Activated naive CD4-positive, alpha-beta T cell treated with anti-CD3 and anti-CD28 coated beads for 36 hours (primary cell): ENCODE results near the gene DNER. TPM values are rescaled to one million over a fixed set of nuclear protein-coding genes. Genes with fewer than 3 reads are reported as not detected.

Source experiments
- CTCF ChIA-PET: fragments of 350-600 bp; sonication (Branson Sonifier 250); formaldehyde crosslinking; loops from one replicate; lab custom pipeline; 2021; ENCODE audit warnings: antibody characterized with exemption; lab: Charles Lee
- DNase-seq: peaks from one replicate; pipeline ENCODE4 v3.0.0-alpha.2; 2020
- H3K27ac Mint-ChIP-seq: one replicate; pipeline ENCODE4 v1.8.0; 2021; ENCODE audit warnings: mild to moderate bottlenecking, mixed read lengths
- H3K27me3 Mint-ChIP-seq: one replicate; pipeline ENCODE4 v1.8.0; 2021; ENCODE audit warnings: low read depth, mixed read lengths
- H3K36me3 Mint-ChIP-seq: one replicate; pipeline ENCODE4 v1.8.0; 2021; ENCODE audit warnings: low read depth, mixed read lengths
- H3K4me1 Mint-ChIP-seq: one replicate; pipeline ENCODE4 v1.8.0; 2021; ENCODE audit warnings: low read depth, mixed read lengths
- H3K4me3 Mint-ChIP-seq: one replicate; pipeline ENCODE4 v1.8.0; 2021; ENCODE audit warnings: mild to moderate bottlenecking, moderate library complexity, mixed read lengths
- H3K9me3 Mint-ChIP-seq: one replicate; pipeline ENCODE4 v1.8.0; 2021; ENCODE audit warnings: mixed read lengths
- intact Hi-C: fragments of 100-400 bp; cut with micrococcal nuclease; formaldehyde crosslinking; loops from one replicate; pipeline ENCODE4 v1.15.1; 2023
- total RNA-seq, 2 experiments: library from RNA; stranded (reverse); gene quantifications; one replicate each; pipeline ENCODE4 v1.2.3, GENCODE V29; 2021

Gene DNER
- total RNA-seq, 2 experiments from 2014 or later = not detected

GRCh38 chr2:229684942-229685562 is 29.3 kb downstream of the DNER start:
- H3K9me3 Mint-ChIP-seq = no peaks in the 10 kb centered on the region
- H3K27me3 Mint-ChIP-seq = peaks cover 32% of the 10 kb centered on the region
- no peaks in the 10 kb centered on the region for H3K4me1 Mint-ChIP-seq
- intact Hi-C loops = no loop called here
- DNase-seq = no peak
- CTCF ChIA-PET = no interaction called here
- no peaks in the 10 kb centered on the region for H3K36me3 Mint-ChIP-seq
- no peak overlapping the region for H3K27ac Mint-ChIP-seq
- H3K4me3 Mint-ChIP-seq = no peak overlapping the region

GRCh38 chr2:229679393-229680125 is 34.8 kb downstream of the DNER start:
- no peak for DNase-seq
- Mint-ChIP-seq H3K4me1 (no peaks in the 10 kb centered on the region), H3K4me3 (no peak overlapping the region), H3K27ac (no peak overlapping the region), H3K9me3 (no peaks in the 10 kb centered on the region), H3K27me3 (peaks cover 40% of the 10 kb centered on the region), H3K36me3 (no peaks in the 10 kb centered on the region)
- intact Hi-C loops = no loop called here
- CTCF ChIA-PET = no interaction called here

- Mint-ChIP-seq H3K9me3 (no peaks in the 10 kb centered on the region), H3K4me3 (no peak overlapping the region), H3K36me3 (no peaks in the 10 kb centered on the region), H3K27me3 (peaks cover 32% of the 10 kb centered on the region), H3K4me1 (no peaks in the 10 kb centered on the region), H3K27ac (no peak overlapping the region)
- CTCF ChIA-PET = interaction anchor here (0.6 kb wide), 1 partner anchor 49 kb away, joined by 3 read pairs; no protein-coding TSS in a partner anchor
- DNase-seq = no peak
- intact Hi-C loops = no loop called here
Observed at GRCh38 chr2:229675569-229675968, 38.8 kb downstream of the DNER start.

GRCh38 chr2:229674830-229675530 is 39.4 kb downstream of the DNER start:
- Mint-ChIP-seq H3K27me3 (peaks cover 30% of the 10 kb centered on the region), H3K4me3 (no peak overlapping the region), H3K4me1 (no peaks in the 10 kb centered on the region), H3K9me3 (no peaks in the 10 kb centered on the region), H3K27ac (no peak overlapping the region), H3K36me3 (no peaks in the 10 kb centered on the region)
- intact Hi-C loops = no loop called here
- CTCF ChIA-PET = no interaction called here
- DNase-seq = no peak

- H3K27me3 Mint-ChIP-seq = peaks cover 21% of the 10 kb centered on the region
Observed at GRCh38 chr2:229673676-229674075, 40.7 kb downstream of the DNER start.

GRCh38 chr2:229672021-229672420 is 42.3 kb downstream of the DNER start:
- H3K4me1 Mint-ChIP-seq = no peaks in the 10 kb centered on the region
- CTCF ChIA-PET = no interaction called here
- no peaks in the 10 kb centered on the region for H3K36me3 Mint-ChIP-seq
- H3K4me3 Mint-ChIP-seq = no peak overlapping the region
- no peak for DNase-seq
- no peaks in the 10 kb centered on the region for H3K9me3 Mint-ChIP-seq
- peaks cover 20% of the 10 kb centered on the region for H3K27me3 Mint-ChIP-seq
- H3K27ac Mint-ChIP-seq = no peak overlapping the region
- intact Hi-C loops = no loop called here

More at GRCh38 chr2:229673676-229674075, 40.7 kb downstream of the DNER start:
- Mint-ChIP-seq H3K4me3 (no peak overlapping the region), H3K27ac (no peak overlapping the region), H3K4me1 (no peaks in the 10 kb centered on the region), H3K9me3 (no peaks in the 10 kb centered on the region), H3K36me3 (no peaks in the 10 kb centered on the region)
- DNase-seq = no peak
- intact Hi-C loops = no loop called here
- CTCF ChIA-PET = no interaction called here

DNA sequence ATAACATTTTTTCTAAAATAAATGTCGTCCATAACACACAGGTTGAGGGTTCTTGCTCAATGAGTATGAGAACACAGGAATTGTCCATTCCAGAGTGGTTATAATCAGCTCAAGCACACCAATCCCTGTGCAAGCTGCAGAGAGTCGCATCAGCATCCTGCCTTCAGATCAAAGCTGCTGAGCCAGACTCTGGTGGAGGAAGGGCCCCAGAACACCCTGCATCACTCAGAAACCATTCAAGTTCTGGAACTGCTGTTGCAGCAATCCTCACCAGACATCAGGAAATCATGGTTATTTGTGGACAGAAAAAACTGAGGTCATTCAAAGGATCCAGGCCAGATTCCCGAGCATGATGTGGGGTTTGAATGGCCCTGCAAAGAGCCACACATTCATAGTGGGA is 44.5 kb downstream of the DNER start:
- peaks cover 13% of the 10 kb centered on the region for H3K27me3 Mint-ChIP-seq
- H3K4me1 Mint-ChIP-seq = no peaks in the 10 kb centered on the region
- intact Hi-C loops = no loop called here
- H3K4me3 Mint-ChIP-seq = no peak overlapping the region
- H3K36me3 Mint-ChIP-seq = no peaks in the 10 kb centered on the region
- DNase-seq = no peak
- H3K27ac Mint-ChIP-seq = no peak overlapping the region
- CTCF ChIA-PET = no interaction called here
- H3K9me3 Mint-ChIP-seq = no peaks in the 10 kb centered on the region

DNA sequence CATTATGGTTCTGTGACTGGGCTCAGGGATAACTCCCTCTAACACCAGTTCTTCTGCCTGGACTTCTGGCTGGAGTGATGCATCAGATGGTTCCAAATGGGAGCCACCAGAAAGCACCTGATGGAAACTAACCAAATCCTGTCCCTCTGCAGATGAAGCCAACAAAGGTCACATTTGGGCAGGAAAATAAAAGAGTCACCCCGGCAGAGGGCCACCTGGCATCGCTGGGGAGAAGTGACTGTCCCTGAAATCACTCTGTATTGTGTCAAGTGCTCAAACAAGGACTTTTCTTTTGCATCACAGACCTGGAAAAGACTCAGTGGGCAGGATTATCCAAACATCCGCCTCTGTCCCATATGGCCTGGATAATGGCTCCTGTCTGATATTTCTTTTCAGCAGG is 47.5 kb downstream of the DNER start:
- CTCF ChIA-PET = no interaction called here
- Mint-ChIP-seq H3K36me3 (no peaks in the 10 kb centered on the region), H3K9me3 (no peaks in the 10 kb centered on the region), H3K4me3 (no peak overlapping the region), H3K27ac (no peak overlapping the region), H3K4me1 (no peaks in the 10 kb centered on the region), H3K27me3 (peaks cover 7% of the 10 kb centered on the region)
- intact Hi-C loops = no loop called here
- DNase-seq = no peak

DNA sequence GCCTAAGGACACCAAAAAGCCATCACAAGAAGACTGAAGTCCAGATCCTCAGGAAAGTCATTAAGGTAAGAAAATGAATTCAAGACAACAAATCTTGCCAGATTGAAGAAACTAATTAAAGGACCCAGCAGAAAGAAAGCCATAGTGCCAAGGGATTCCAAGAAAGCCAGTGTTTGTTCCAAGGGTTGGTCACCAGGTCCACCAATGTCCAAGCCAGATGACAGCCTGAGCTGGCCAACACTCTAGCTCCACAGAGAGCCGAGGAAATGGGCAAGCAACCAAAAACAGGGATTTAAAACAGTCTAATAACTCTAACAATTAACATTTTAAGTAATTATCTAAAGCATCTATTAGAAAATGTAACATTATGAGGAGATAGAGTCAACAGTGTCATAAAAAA is 49.2 kb downstream of the DNER start:
- no peak overlapping the region for H3K27ac Mint-ChIP-seq
- intact Hi-C loops = no loop called here
- CTCF ChIA-PET = interaction anchor here (0.7 kb wide), 1 partner anchor 1747 kb away, joined by 3 read pairs; no protein-coding TSS in a partner anchor
- H3K27me3 Mint-ChIP-seq = peaks cover 14% of the 10 kb centered on the region
- no peaks in the 10 kb centered on the region for H3K9me3 Mint-ChIP-seq
- no peaks in the 10 kb centered on the region for H3K4me1 Mint-ChIP-seq
- no peak for DNase-seq
- H3K36me3 Mint-ChIP-seq = no peaks in the 10 kb centered on the region
- no peak overlapping the region for H3K4me3 Mint-ChIP-seq

GRCh38 chr2:229661478-229661877 is 52.9 kb downstream of the DNER start:
- Mint-ChIP-seq H3K27me3 (peaks cover 10% of the 10 kb centered on the region), H3K9me3 (no peaks in the 10 kb centered on the region), H3K4me3 (no peak overlapping the region), H3K4me1 (no peaks in the 10 kb centered on the region), H3K27ac (no peak overlapping the region), H3K36me3 (no peaks in the 10 kb centered on the region)
- no peak for DNase-seq
- intact Hi-C loops = no loop called here
- CTCF ChIA-PET = no interaction called here

- peaks cover 12% of the 10 kb centered on the region for H3K27me3 Mint-ChIP-seq
- H3K36me3 Mint-ChIP-seq = no peaks in the 10 kb centered on the region
- H3K27ac Mint-ChIP-seq = no peak overlapping the region
- intact Hi-C loops = no loop called here
- no peak overlapping the region for H3K4me3 Mint-ChIP-seq
- CTCF ChIA-PET = no interaction called here
- no peak for DNase-seq
- no peaks in the 10 kb centered on the region for H3K9me3 Mint-ChIP-seq
- H3K4me1 Mint-ChIP-seq = no peaks in the 10 kb centered on the region
Observed at GRCh38 chr2:229660951-229661350, 53.4 kb downstream of the DNER start.

DNA sequence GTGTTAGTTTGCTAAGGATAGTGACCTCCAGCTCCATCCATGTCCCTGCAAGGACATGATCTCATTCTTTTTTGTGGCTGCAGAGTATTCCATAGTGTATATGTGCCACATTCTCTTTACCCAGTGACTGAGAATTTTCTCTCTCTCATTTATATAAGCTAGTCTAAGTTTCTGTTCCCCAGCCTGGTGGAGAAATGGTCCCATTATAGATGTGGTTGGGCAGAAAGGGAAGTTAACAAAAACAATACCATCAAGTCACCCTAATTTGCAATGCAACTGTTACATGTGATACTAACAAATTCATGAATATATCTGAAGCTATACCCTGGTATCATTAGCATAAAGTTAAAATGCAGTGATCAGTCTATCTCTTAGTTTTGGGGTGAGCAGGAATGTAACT is 54.0 kb downstream of the DNER start:
- Mint-ChIP-seq H3K4me1 (no peaks in the 10 kb centered on the region), H3K4me3 (no peak overlapping the region), H3K27me3 (peaks cover 12% of the 10 kb centered on the region), H3K36me3 (no peaks in the 10 kb centered on the region), H3K27ac (no peak overlapping the region), H3K9me3 (no peaks in the 10 kb centered on the region)
- intact Hi-C loops = no loop called here
- no peak for DNase-seq
- CTCF ChIA-PET = no interaction called here
